ENCODE measurements around the gene NFATC2. TPM values are rescaled to one million over a fixed set of nuclear protein-coding genes. Genes with fewer than 3 reads are reported as not detected.

NFATC2 gene
- total RNA-seq, 2 donors from 2014 or later = 5.7 to 7.0 TPM

DNA sequence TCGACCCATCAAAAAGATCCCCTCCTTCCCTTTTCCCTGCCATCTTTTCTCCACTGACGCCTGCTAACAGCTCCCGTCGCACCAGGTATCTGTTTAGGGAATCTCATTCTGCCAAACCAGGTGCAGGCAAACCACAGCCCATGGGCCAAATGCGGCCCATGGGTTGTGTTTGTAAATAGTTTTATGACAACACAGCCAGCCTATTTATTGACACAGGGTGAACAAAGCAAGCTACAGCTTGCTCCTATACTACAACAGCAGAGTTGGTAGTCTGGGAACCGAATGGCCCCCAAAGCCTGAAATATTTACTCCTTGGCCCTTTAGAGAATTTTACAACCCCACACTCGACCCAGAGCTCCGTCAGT lies 16.4 kb downstream of the NFATC2 start:
- DNase-seq (no peak), ATAC-seq (no peak)
- intact Hi-C loops (cut with DNase I) = no loop called here

DNA sequence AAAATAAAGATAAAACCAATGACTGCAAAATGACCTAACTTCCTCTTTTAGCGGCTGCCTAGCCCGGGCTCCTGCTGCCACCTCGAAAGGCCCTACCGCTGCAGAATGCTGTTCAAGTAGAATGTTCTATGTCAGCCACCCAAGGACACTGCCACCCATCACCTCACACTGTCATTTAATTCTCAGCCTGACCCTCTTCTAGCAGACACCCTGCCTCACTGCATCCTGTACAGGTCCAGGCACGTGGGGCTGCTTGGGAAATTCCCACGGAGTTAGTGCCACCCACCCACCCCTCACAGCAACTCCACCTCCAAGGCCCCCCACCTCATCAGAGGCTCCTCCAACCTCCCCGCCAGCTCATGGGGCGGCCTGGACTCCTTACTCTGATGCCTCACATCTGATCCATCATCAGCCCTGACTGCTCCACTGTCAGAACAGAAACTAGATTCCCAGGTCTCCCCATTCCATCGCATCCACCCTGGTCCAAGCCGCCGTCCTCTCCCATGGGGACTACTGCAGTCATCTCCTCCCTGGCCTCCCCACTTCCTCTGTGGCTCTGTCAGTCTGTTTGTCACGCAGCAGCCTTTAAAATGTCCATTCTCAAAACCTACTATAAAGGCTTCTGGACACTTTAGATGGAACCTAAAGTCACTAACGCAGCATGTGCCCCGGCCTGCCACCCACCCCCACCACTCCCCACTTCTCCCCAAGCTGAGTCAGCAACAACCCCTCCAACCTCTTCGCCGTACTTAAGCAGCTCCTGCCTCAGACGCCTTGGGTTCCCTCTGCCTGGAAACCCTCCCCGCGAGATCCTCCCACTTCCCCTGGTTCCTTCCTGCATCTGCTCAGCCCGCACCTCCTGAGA lies 17.0 kb downstream of the NFATC2 start:
- ATAC-seq (peak; percentile 69 to 72), DNase-seq (no peak)
- intact Hi-C loops (cut with DNase I) = no loop called here

DNA sequence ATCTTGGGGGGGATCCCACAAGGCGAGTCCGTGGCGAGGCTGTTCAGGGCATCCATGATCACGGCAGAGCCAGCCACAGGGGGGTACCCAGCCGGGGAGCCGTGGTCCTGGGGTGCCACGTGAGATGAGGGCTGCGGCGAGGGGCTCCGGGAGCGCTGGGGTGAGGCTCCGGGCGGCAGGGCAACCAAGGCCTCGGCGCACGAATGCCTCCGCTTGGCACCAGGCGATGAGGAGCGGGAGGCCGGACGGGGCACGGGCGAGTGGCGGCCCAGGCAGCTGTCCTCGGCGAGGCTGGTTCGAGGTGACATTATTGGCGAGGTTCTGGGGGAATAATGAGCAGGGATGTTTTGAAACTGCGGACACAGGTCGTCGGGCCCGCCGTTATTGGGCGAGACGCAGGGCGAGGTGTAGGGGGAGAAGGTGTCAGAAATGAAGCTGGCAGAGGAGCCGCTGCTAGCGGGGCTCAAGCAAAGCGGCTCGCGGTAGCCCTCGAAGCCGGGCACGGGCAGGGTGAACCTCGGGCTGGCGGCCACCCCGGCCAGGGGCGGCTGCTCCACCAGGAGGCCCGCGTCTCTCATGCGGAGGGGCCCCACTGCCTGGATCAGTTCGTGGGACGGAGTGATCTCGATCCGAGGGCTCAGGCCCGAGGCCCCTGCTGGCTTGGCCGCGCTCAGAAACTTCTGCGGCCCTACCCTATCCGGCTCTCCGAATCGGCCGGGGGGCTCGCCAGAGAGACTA lies 19.1 kb downstream of the NFATC2 start:
- DNase-seq = no peak
- intact Hi-C loops (cut with DNase I) = no loop called here
- no peak for ATAC-seq

DNA sequence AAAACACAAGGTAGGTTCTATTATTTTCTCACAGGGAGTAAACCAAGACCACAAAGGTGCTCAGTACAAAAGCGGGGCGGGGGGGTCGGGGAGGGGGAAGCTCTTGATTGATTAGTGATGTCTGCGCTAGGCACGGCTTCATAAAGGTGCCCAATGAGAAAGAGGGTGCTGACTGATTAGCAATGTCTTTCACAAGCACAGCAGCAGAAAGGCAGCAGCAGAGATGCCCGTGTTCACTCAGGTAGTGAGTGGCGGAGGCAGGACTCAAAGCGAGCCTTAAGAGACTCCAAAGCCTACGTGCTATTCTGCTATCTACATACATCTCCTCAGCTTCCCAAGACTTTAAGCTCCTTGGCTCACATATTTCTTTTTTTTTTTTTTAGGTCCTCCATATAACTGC lies 20.3 kb downstream of the NFATC2 start:
- ATAC-seq (no peak), DNase-seq (no peak)
- intact Hi-C loops (cut with DNase I) = no loop called here

DNA sequence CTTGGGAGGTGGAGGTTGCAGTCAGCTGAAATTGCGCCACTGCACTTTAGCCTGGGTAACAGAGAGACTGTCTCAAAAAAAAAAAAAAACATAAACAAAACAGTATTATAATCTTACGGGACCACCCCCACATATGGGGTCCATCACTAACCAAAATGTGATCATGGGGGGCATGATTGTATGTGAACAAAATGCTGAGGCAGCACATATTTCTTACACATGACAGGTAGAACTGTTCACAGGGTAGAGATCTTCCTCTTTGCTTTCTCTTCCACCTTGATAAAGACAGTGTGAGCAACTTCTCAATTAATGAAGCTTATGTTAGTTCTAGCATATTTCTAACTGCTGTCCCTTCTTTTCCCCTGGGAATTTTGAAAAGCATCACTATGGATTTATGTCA lies 24.7 kb downstream of the NFATC2 start:
- ATAC-seq (no peak), DNase-seq (no peak)
- intact Hi-C loops (cut with DNase I) = no loop called here

DNA sequence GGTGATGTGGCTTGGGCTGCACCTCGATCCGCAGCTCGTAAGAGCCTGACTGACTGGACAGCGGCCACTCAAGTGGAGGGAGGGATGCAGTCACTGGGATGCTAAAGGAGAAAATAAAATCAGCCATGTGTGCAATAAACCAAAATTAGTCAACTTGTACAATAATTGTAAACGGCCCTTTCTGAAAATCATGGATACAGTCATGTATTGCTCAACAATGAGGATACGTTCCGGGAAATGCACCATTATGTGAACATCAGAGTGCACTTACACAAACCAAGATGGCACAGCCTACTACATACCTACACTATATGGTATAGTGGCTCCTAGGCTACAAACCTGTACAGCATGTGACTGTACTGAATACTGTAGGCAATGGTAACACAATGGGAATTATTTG lies 25.7 kb downstream of the NFATC2 start:
- intact Hi-C loops (cut with DNase I) = no loop called here
- DNase-seq (no peak), ATAC-seq (no peak)

DNA sequence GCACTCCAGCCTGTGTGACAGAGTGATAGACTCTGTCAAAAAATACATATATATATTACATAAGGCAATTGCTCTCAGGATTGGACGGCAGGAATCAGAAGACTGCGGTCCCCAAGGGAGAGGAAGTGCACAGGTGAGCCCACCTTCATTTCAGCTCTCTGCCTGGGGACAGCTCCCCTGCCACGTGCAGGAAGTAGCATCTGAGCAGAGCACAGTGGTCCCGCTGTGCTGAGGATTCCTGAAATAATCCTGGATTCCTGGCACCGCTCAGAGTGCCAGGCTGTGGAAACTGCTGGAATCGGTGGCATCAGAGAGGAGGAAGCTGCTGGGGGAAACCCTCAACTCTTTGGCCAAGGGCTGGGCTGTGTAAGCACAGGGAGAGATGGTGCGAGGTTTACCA lies 27.7 kb downstream of the NFATC2 start:
- ATAC-seq = no peak
- DNase-seq = no peak
- intact Hi-C loops (cut with DNase I) = no loop called here

DNA sequence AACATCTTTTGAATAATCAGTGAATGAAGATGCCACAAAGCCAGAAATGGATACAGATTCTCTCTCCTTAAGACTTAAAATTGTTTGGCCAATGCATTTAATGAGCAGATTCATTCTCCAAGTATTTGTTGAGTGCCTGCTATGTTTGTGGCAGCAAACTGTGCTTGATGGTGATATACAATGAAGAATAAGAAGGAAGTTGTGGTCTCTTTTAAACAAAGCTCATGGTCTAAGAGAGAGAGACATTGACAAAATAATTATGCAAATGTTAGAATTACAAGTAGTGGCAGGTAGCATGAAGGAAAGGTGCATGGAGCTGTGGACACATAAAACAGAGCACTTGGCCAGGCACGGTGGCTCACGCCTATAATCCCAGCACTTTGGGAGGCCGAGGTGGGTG lies 28.3 kb downstream of the NFATC2 start:
- intact Hi-C loops (cut with DNase I) = no loop called here
- no peak for ATAC-seq
- no peak for DNase-seq

DNA sequence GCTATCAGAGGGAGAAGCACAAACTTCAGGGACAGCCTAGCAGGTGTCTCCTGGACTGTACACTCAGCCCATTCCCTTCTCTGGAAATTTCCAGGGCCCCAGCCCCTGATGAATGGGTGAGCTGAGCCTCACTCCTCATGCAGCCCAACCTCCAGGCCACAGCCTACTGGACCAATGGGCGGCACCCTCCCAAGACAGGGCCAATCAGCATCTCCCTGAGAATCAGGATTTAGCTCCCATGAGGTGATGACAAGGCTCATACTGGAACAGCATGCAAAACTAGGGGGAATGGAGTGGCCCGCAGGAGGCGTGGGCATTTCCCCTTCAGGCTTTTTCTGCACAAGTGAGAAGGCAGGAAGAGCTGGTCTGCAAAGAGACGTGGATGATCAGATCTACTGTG lies 29.0 kb downstream of the NFATC2 start:
- intact Hi-C loops (cut with DNase I) = no loop called here
- no peak for DNase-seq
- no peak for ATAC-seq

DNA sequence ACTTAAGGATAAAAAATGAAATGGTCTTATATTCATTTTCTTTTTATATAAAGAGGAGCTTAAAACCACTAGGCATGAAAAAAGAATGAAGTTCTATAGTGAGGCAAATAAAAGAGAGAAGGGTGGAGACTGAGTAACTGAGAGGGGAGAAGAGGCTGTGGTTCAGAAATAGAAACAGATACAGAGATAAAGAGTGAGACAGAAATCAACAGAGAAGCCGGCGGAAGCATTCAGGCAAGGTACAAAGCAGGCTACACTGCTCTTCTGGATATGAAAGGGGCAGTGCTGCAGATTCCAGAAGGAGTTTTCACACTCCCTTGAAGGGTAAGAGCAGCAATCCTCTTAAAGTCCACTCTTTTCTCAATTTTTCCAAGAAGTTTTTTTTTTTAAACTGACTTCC lies 29.9 kb downstream of the NFATC2 start:
- intact Hi-C loops (cut with DNase I) = no loop called here
- ATAC-seq = peak in 1 of 2 donors; percentile 56
- DNase-seq = no peak

DNA sequence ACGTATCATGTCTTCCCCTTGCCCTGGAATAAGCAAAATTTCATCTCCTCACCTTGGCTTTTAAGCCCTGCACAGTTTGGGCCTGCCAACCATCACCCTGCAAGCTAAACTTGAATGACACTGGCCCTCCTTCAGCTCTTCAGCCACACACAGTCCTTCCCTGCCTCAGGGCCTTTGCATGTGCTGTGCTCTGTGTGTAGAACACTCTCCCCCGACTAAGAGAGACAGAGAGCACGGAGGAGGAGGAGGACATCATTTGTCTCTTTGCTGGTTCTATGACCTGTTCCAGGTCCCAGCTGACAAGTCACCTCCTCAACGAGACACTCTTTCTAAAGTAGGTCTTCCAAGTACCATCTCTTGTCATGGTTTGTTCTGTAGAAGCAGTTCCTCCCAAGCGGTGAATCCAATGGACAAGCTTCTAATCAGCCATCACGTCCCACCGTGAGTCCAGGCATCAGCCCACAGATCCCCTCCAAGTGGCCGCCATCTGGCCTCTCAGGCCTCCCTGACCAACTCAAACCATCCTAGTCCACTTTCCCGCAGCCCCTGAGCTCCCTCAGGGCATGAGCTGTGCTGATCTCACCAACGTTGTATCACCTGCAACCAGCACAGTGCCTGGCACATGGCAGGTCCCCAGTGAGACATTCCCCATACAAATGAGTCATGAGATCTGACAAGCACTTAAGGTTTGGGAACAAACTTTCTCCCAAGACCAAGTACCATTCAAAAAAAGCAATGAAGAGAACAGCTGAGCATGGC lies 30.5 kb downstream of the NFATC2 start:
- no peak for DNase-seq
- peak in 1 of 2 donors; percentile 36 for ATAC-seq
- intact Hi-C loops (cut with DNase I) = no loop called here

DNA sequence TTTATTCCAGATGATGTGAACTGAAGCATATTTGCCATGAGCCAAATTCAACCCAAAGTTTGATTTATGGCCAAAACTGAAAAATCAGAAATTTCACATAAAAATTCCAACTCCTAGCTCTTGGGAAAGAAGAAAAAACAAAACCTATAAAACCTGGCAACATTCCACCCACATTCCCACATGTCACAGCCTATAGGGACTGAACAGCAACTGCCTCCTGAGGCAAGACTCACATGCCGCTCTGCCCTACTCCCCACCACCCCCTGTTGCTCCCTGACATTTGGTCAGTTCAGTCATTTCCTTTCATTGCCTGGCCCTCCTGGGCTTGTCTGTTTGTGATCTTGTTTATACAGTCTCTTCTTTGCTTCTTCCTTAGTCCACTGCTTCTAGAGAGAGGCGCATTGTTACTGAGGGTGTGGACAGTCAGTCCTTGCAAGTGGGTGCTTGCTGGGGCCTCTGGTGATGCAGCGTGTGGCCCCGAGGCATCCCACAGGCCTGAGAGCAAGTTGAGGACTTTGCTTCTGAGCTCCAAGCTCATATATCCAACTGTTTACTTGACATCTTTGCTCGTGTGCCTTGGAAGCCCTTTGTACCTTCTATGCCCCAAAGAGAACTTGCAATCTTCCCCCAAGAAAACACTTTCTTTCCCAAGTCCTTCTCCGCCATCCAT lies 31.4 kb downstream of the NFATC2 start:
- no peak for DNase-seq
- intact Hi-C loops (cut with DNase I) = no loop called here
- no peak for ATAC-seq

DNA sequence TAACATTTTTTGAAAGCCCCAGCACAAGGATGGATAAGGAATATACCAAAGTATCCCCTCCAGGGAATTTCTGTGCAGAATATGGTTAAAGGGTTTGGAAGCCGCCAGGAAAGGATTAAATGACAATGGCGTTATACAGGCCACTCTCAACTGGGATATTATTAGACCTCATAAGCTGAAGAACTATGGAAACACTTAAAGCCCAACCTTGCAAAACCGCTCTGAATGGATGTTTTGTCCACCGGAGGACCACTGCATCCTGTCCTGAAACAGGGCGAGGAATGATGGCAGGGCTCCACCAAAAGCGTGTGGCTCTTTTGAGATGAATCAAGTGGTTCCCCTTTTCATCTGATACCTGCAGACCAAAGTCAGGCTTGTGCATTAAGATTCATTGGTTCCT lies 32.4 kb downstream of the NFATC2 start:
- ATAC-seq (no peak), DNase-seq (no peak)
- intact Hi-C loops (cut with DNase I) = no loop called here

DNA sequence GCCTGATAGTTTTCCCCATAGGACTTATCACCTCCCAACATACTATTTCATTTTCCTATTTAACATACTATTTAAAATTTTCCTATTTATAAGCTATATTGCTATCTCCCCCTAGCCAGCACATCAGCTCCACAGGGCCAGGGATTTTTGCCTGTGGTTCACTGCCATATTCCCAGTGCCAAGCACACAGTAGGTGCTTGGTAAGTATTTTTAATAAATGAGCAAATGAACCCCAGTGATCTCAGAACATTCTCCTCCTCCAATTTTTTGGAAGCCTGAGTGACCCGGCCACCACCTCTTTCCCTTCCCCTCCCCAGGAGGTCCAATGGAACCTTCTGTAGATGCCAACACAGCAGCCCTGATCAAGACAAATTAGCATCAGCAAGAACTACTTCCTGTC lies 33.3 kb downstream of the NFATC2 start:
- intact Hi-C loops (cut with DNase I) = no loop called here
- DNase-seq (no peak), ATAC-seq (no peak)

DNA sequence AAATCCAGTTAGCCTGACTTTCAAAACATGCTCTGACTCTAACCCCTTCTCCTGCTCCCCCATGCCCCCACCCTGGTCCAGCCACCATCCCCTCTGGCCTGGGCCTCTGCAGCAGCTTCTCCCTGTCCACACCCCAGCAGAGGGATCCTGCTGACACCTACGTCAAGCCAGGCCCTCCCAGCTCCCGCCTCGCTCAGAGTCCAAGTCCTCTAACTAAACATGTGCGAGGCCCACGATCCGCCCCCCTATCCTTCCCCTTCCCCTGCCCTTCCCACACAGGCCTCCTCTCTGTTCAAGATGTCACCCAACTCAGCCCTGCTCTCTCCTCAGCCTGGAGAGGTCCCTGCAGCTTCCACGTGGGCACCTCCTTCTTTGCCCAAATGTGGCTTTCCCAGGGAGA lies 33.7 kb downstream of the NFATC2 start:
- ATAC-seq = peak; percentile 46 to 79
- intact Hi-C loops (cut with DNase I) = no loop called here
- DNase-seq = peak; percentile 35

DNA sequence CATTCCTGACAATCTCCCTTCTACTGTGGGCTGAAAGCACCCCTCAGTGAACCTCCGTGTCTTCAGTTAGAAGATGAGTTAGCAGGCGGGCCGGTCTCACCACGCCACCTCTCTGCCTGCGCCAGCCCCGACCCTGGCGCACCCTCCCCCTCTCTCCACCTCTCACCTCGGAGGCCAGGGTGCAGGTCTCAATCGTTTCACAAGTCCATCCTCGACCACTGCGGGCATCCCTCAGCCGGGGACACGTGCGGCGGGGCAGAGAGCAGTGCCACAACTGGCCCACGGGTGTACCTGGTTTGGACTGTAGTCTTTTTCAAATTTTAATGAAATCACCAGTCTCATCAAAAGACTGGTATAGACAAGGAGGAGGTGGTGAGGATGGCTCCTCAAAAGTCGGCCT lies 34.4 kb downstream of the NFATC2 start:
- DNase-seq (no peak), ATAC-seq (no peak)
- intact Hi-C loops (cut with DNase I) = no loop called here

DNA sequence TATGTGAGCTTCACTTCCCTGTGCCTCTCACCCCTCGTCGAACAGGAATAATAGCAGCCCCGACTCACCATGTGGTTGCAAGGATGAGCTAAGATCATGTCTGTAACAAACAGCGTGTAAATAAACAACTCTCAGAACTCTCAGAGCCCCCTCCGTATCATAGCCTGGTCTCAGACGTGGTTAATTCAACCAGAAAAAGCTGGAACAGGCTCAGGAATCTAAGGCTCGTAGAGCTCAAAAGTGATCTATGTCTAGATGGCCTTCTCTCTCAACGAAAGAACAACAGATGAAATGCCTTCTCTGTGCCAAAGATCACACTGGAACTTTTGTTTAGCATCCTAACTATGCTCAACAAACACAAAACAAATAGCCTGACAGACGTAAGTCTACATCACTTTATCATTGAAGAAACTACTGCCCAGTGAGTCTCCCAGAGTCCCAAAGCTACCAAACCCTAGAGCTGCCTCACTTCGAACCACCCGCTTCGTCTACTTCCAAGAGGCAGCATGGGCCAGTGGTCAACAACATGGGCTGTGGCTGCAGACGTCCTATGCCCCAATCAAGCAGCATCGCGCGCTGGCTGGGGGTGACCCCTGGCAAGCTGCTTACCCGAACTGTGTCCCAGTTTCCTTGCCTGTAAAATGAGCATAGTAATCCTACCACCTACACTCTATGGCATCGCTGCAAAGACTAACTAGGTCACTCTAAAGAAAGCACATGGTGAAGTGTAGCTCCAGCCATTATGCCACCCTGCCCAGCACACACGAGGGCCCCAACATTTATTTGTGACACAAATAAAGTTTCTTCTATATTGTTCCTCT lies 35.1 kb downstream of the NFATC2 start:
- ATAC-seq = no peak
- intact Hi-C loops (cut with DNase I) = no loop called here
- DNase-seq = no peak

DNA sequence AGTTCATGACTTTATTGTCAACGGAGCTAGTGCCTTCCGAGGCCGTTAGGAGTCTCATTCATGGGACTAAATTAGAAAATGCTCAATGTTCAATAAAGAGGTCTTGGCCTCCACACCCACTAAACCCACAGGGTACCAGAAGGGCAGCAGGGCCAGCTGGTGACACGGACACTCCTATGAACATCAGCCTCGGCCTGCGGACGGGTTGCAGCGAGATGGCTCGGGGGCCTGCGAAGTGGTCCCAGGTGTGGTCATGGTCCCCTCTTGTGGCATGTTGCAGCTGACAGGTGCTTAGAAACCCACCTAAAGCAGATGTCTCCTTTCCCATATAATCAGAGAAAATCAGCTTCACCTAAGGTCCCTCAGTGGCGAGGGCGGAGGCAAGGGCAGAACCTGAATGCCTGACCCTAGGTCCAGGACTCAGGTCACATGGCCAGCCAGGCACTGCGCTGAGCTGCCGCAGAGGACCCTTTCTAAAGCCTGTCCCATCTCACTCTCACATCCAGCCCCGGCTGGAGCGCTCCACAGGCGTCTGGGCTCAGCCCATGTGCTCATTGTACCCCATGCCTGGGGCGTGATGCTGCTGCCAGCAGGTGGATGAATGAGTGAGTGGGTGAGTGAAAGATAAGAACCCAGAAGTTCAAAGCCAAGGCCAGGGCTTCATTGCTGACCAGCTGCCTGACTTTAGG lies 35.8 kb downstream of the NFATC2 start:
- ATAC-seq = peak; percentile 31 to 49
- no peak for DNase-seq
- intact Hi-C loops (cut with DNase I) = no loop called here
